Left colon (tissue), 2 donors: Measurements from ENCODE around the gene PDE4D. TPM values are rescaled to one million over a fixed set of nuclear protein-coding genes. Genes with fewer than 3 reads are reported as not detected.

Source experiments
- ATAC-seq: fragments of 200-7000 bp; cut with Tn5 transposase; one replicate; pipeline ENCODE4 v1.9.1; 2020; ENCODE audit warnings: mild to moderate bottlenecking, moderate library complexity
- DNase-seq, 2 donors: peaks; one replicate each; pipeline ENCODE4 v3.0.0-alpha.2; 2020
- intact Hi-C, 2 donors: fragments of 100-400 bp; cut with DNase I in 1 of 2; cut with micrococcal nuclease in 1 of 2; formaldehyde crosslinking; loops; one replicate each; pipeline versions ENCODE4 v1.11.2 to v1.14.0; 2022; cut with DNase I, micrococcal nuclease
- total RNA-seq, 2 donors: library from RNA; stranded (reverse); fragmentation: NEBNext Ultra II Directional; extraction: Animal tissue kit (Norgen Biotek cat#: 25700); gene quantifications; one replicate each; pipeline ENCODE4 v1.2.1, GENCODE V29; 2021
- donor health status: DM: no; HTN: no; CAD: no.
- donor health status: DM: yes; HTN: yes; CAD: no.

The PDE4D gene
- total RNA-seq, 2 donors from 2014 or later, result 50.6 to 67.8 TPM

- intact Hi-C loops, result no loop called here
- DNase-seq (no peak), ATAC-seq (no peak)
Measured at GRCh38 chr5:59559847-59560246, 333.7 kb downstream of the PDE4D start.

GRCh38 chr5:59559323-59559722 lies 334.2 kb downstream of the PDE4D start:
- DNase-seq (no peak), ATAC-seq (no peak)
- intact Hi-C loops, result no loop called here

GRCh38 chr5:59558501-59558900 lies 335.0 kb downstream of the PDE4D start:
- no peak for ATAC-seq
- intact Hi-C loops, result no loop called here
- no peak for DNase-seq

GRCh38 chr5:59557572-59557971 lies 336.0 kb downstream of the PDE4D start:
- DNase-seq (no peak), ATAC-seq (no peak)
- intact Hi-C loops, result no loop called here

GRCh38 chr5:59555596-59555995 lies 337.9 kb downstream of the PDE4D start:
- intact Hi-C loops, result no loop called here
- DNase-seq, result no peak
- no peak for ATAC-seq

- DNase-seq, result no peak
- no peak for ATAC-seq
- intact Hi-C loops, result no loop called here
Measured at GRCh38 chr5:59554501-59554900, 339.0 kb downstream of the PDE4D start.

GRCh38 chr5:59553992-59554391 lies 339.5 kb downstream of the PDE4D start:
- intact Hi-C loops, result no loop called here
- ATAC-seq (peak; percentile 84), DNase-seq (no peak)

- intact Hi-C loops, result no loop called here
- DNase-seq (no peak), ATAC-seq (peak; percentile 65)
Measured at GRCh38 chr5:59548807-59549357, 344.6 kb downstream of the PDE4D start.

- DNase-seq (no peak), ATAC-seq (no peak)
- intact Hi-C loops, result no loop called here
Measured at GRCh38 chr5:59547731-59548130, 345.8 kb downstream of the PDE4D start.

GRCh38 chr5:59544573-59544972 lies 349.0 kb downstream of the PDE4D start:
- DNase-seq (no peak), ATAC-seq (no peak)
- intact Hi-C loops, result no loop called here

GRCh38 chr5:59543821-59544442 lies 349.6 kb downstream of the PDE4D start:
- intact Hi-C loops, result no loop called here
- peak; percentile 70 for ATAC-seq
- DNase-seq, result no peak

GRCh38 chr5:59542851-59543820 lies 350.4 kb downstream of the PDE4D start:
- ATAC-seq, result peak; percentile 36
- intact Hi-C loops, result no loop called here
- peak in 1 of 2 donors; percentile 20 for DNase-seq

- no peak for DNase-seq
- intact Hi-C loops, result no loop called here
- ATAC-seq, result no peak
Measured at GRCh38 chr5:59542306-59542705, 351.2 kb downstream of the PDE4D start.

GRCh38 chr5:59540366-59540765 lies 353.2 kb downstream of the PDE4D start:
- intact Hi-C loops, result no loop called here
- ATAC-seq, result peak; percentile 71
- DNase-seq, result no peak

- no peak for DNase-seq
- intact Hi-C loops, result no loop called here
- ATAC-seq, result peak; percentile 14
Measured at GRCh38 chr5:59538750-59539121, 354.8 kb downstream of the PDE4D start.

GRCh38 chr5:59537961-59538749 lies 355.4 kb downstream of the PDE4D start:
- ATAC-seq (no peak), DNase-seq (no peak)
- intact Hi-C loops, result no loop called here

GRCh38 chr5:59536875-59537274 lies 356.7 kb downstream of the PDE4D start:
- DNase-seq, result no peak
- intact Hi-C loops, result no loop called here
- ATAC-seq, result no peak

- intact Hi-C loops, result no loop called here
- DNase-seq (no peak), ATAC-seq (peak; percentile 57)
Measured at GRCh38 chr5:59535561-59535960, 358.0 kb downstream of the PDE4D start.

- DNase-seq (no peak), ATAC-seq (no peak)
- intact Hi-C loops, result no loop called here
Measured at GRCh38 chr5:59533730-59534108, 359.8 kb downstream of the PDE4D start.
